Esophagus muscularis mucosa (tissue), 4 donors: ENCODE measurements around the gene CAPSL. TPM values are rescaled to one million over a fixed set of nuclear protein-coding genes. Genes with fewer than 3 reads are reported as not detected.

Source experiments
- DNase-seq: peaks from one replicate; pipeline ENCODE4 v3.0.0-alpha.2; 2017; ENCODE audit errors: extremely low spot score
- H3K27ac ChIP-seq, 4 donors: fragments of 200-600 bp; sonication (generic); replicated peaks in 1 of 4; 1 replicate in 3 of 4; 2 replicates in 1 of 4; pipeline ENCODE4 v1.5.1; 2016 to 2019; ENCODE audit warnings: mild to moderate bottlenecking in 1 of 4
- H3K27me3 ChIP-seq, 4 donors: fragments of 200-600 bp; sonication (generic); one replicate each; pipeline versions ENCODE4 v1.5.1 to v1.6.0; 2016 to 2019
- H3K36me3 ChIP-seq, 4 donors: fragments of 200-600 bp; sonication (generic); one replicate each; pipeline ENCODE4 v1.5.1; 2016 to 2019
- H3K4me1 ChIP-seq, 4 donors: fragments of 200-600 bp; sonication (generic); one replicate each; pipeline ENCODE4 v1.5.1; 2016 to 2019
- H3K4me3 ChIP-seq, 4 donors: fragments of 200-600 bp; sonication (generic); 1 replicate in 2 of 4; 2 replicates in 2 of 4; pipeline ENCODE4 v1.5.1; 2016 to 2019; ENCODE audit warnings: mild to moderate bottlenecking in 4 of 4, moderate library complexity in 1 of 4
- H3K9me3 ChIP-seq, 4 donors: fragments of 200-600 bp; sonication (generic); 1 replicate in 3 of 4; 2 replicates in 1 of 4; pipeline ENCODE4 v1.5.1; 2016 to 2019
- EP300 ChIP-seq: sonication (generic); formaldehyde crosslinking; IDR thresholded peaks from one replicate; pipeline ENCODE4 v1.6.1; 2017; ENCODE audit warnings: antibody characterized with exemption
- POLR2A ChIP-seq: fragments of 450-650 bp; IDR thresholded peaks from one replicate; pipeline ENCODE4 v1.6.1; 2017; ENCODE audit warnings: antibody characterized with exemption, moderate library complexity, mild to moderate bottlenecking, low read depth
- POLR2AphosphoS5 ChIP-seq, 2 donors: sonication (generic); formaldehyde crosslinking; IDR thresholded peaks; one replicate each; pipeline ENCODE4 v1.6.1; 2017; ENCODE audit warnings: antibody characterized with exemption in 2 of 2
- WGBS: methylation state at CpG from one replicate; pipeline ENCODE4 v1.1.5; 2018; 5-methylcytosine and 5-hydroxymethylcytosine counted together
- intact Hi-C: fragments of 100-400 bp; cut with DNase I; formaldehyde crosslinking; loops from one replicate; pipeline ENCODE4 v1.15.1; 2023
- total RNA-seq, 4 donors: library from RNA; depleted of rRNA; stranded (reverse); fragments of >200 nt; gene quantifications; one replicate each; pipeline versions ENCODE4 v1.1.0 to v1.2.1, GENCODE V29; 2016
- TF ChIP-seq, protein P1 (sequence below), 3 experiments: fragments of 200-600 bp in 2 of 3; fragments of 450-650 bp in 1 of 3; sonication (generic) in 2 of 3; IDR thresholded peaks; one replicate each; pipeline ENCODE4 v1.5.1; 2017 to 2019; ENCODE audit warnings: antibody characterized with exemption in 3 of 3, mild to moderate bottlenecking in 2 of 3, moderate library complexity in 1 of 3

Gene CAPSL
- total RNA-seq, 4 donors from 2014 or later = not detected

DNA sequence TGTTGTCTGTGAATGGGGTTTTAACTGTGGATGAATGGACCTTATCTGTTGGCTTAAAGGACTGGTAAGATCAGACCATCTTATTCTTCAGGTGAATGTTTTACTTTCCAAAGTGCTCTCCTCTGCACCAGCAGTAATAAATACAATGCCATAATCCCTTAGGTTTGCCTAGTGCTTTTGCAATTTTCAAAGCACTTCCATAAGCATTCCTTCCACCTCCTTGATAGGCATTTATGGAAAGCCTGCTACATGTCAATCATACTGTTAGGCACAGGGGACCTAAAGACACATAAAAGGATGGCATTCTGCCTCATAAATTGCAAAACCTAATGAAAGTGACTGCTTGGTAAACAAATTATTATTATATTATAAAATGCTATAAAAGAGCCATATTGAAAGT is 60.3 kb downstream of the CAPSL start:
- H3K36me3 ChIP-seq = no peaks in the 10 kb centered on the region
- H3K9me3 ChIP-seq = no peaks in the 10 kb centered on the region
- no peak for TF ChIP-seq EP300
- TF ChIP-seq, protein P1, sequence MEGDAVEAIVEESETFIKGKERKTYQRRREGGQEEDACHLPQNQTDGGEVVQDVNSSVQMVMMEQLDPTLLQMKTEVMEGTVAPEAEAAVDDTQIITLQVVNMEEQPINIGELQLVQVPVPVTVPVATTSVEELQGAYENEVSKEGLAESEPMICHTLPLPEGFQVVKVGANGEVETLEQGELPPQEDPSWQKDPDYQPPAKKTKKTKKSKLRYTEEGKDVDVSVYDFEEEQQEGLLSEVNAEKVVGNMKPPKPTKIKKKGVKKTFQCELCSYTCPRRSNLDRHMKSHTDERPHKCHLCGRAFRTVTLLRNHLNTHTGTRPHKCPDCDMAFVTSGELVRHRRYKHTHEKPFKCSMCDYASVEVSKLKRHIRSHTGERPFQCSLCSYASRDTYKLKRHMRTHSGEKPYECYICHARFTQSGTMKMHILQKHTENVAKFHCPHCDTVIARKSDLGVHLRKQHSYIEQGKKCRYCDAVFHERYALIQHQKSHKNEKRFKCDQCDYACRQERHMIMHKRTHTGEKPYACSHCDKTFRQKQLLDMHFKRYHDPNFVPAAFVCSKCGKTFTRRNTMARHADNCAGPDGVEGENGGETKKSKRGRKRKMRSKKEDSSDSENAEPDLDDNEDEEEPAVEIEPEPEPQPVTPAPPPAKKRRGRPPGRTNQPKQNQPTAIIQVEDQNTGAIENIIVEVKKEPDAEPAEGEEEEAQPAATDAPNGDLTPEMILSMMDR (IDR thresholded peaks at IDR 0.05) = no peak
- no peak for TF ChIP-seq POLR2A
- no peak for TF ChIP-seq POLR2AphosphoS5 (IDR thresholded peaks at IDR 0.05)
- intact Hi-C loops = no loop called here
- DNase-seq = no peak
- H3K27me3 ChIP-seq = no peaks in the 10 kb centered on the region
- no peak overlapping the region for H3K4me3 ChIP-seq
- H3K4me1 ChIP-seq = no peaks in the 10 kb centered on the region
- no peak overlapping the region for H3K27ac ChIP-seq

DNA sequence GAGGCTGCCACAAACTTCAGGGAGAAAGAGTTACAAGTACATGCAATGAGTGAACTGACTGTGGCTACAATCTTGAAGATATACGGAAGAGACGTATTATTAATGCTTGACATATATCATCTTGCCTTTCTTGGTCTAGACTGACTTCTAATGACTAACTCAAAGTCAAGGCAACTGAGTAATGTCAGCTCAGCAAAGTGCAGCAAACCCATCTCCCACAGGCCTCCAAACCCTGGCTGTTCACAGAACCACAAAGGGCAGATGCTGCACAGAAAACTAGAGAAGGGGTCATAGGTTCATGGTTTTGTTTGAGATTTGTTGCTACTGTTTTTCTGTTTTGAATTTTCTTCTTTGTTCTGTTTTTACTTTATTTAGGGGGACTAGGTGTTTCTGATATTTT is 60.8 kb downstream of the CAPSL start:
- intact Hi-C loops = no loop called here
- H3K27ac ChIP-seq = no peak overlapping the region
- H3K36me3 ChIP-seq = no peaks in the 10 kb centered on the region
- no peak for TF ChIP-seq POLR2AphosphoS5 (IDR thresholded peaks at IDR 0.05)
- H3K27me3 ChIP-seq = no peaks in the 10 kb centered on the region
- no peaks in the 10 kb centered on the region for H3K4me1 ChIP-seq
- no peak overlapping the region for H3K4me3 ChIP-seq
- H3K9me3 ChIP-seq = no peaks in the 10 kb centered on the region
- no peak for DNase-seq
- 66% methylated on average over 2 of the region's 2 CpGs for WGBS

DNA sequence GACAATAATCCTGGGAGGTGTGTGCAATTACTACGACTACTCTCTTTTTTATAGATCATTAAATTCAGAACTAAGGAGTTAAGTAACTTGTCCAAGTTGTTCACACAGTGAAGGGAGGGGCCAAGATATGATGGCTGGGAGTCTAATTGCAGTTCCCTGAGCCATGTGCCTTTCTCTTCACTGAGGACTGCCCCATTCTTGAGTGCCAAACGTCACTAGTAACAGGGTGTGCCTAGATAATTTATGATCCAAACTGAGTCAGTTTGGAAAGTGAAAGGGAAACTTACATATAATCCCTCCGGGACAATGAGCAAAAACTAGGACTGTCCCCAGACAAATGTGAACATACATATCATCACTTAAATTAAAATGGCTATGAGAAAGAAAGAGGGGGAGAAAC is 61.5 kb downstream of the CAPSL start:
- Histone ChIP-seq H3K36me3 (no peaks in the 10 kb centered on the region), H3K4me1 (no peaks in the 10 kb centered on the region), H3K27ac (no peak overlapping the region), H3K27me3 (no peaks in the 10 kb centered on the region), H3K9me3 (no peaks in the 10 kb centered on the region), H3K4me3 (no peak overlapping the region)
- intact Hi-C loops = no loop called here
- no peak for DNase-seq
- 57% methylated on average over 3 of the region's 3 CpGs for WGBS
- TF ChIP-seq EP300 (no peak), POLR2AphosphoS5 (IDR thresholded peaks at IDR 0.05) (no peak), POLR2A (no peak)
- TF ChIP-seq, protein P1 (IDR thresholded peaks at IDR 0.05) = no peak

DNA sequence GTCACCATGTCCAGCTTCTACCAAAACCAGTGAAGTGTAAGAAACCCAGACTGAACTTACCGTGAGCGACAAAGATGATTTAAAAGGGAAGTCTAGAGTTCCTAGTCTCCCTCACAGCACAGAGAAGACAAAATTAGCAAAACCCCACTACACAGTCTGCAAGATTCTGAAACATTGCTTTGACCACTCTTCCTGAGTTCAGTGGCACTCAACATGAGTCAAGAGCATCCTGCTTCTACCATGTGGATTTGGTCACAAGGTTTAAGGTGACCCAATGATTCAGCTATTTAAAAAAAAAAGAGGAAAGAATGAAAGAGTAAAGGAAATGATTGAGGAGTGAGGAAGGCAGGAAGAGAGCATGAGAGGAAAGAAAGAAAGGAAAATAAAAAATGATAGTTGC is 62.0 kb downstream of the CAPSL start:
- intact Hi-C loops = no loop called here
- no peaks in the 10 kb centered on the region for H3K9me3 ChIP-seq
- WGBS = 95% methylated on average over 2 of the region's 2 CpGs
- no peaks in the 10 kb centered on the region for H3K27me3 ChIP-seq
- no peaks in the 10 kb centered on the region for H3K4me1 ChIP-seq
- DNase-seq = no peak
- H3K4me3 ChIP-seq = no peak overlapping the region
- no peak for TF ChIP-seq POLR2A
- no peaks in the 10 kb centered on the region for H3K36me3 ChIP-seq
- no peak overlapping the region for H3K27ac ChIP-seq

DNA sequence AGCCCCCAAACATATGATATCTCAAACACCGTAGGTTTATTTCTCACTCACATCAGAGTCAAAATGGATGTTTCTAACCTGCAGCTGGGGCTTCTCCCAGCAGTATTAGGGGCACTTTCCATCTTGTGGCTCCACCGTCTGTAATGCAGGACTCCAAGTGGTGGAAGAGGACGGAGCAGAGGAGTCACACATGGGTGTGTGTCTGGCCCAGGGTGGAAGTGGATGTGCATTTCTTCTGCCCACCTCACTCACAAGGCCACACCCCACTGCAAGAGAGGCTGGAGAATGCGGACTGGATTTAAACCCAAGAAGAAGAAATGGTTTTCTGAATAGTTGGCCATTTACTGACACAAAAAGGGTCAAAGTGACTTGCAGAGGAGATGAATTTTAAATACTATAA is 67.8 kb downstream of the CAPSL start:
- intact Hi-C loops = no loop called here
- Histone ChIP-seq H3K9me3 (no peaks in the 10 kb centered on the region), H3K36me3 (no peaks in the 10 kb centered on the region), H3K27me3 (no peaks in the 10 kb centered on the region), H3K4me1 (no peaks in the 10 kb centered on the region), H3K27ac (no peak overlapping the region), H3K4me3 (no peak overlapping the region)
- DNase-seq = peak; percentile 14
- WGBS = 80% methylated on average over 4 of the region's 4 CpGs
- TF ChIP-seq, protein P1 (IDR thresholded peaks at IDR 0.05) = no peak
- TF ChIP-seq EP300 = no peak
- no peak for TF ChIP-seq POLR2A
- TF ChIP-seq POLR2AphosphoS5 (IDR thresholded peaks at IDR 0.05) = no peak

DNA sequence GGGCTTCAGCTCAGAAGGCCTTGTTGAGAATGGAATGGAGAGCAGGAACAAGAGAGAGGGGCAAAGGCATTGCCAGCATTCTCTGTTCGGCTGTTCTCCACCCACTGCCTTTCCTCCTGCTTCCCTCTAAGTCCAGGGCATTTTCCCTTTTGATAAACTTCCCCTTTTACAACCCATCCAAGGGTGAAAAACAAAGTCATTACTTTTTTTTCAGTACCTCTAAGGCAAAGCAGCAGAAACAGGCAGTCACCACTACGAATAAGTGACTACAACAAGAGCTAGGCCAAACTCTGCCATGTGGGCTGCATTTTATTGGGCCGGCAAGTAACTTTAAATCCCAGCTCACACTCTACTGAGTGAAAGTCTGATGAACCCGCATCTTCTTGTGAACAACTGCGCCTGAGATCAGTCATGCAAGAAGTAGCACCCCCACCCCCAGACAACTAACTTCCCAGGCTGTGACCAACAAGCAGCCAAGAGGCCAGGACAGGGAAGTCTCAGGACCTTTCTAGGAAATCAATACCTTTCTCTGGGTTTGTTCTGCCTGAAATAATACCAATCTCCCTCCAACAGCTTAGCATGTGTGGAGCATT is 68.6 kb downstream of the CAPSL start:
- intact Hi-C loops = no loop called here
- no peak for DNase-seq
- Histone ChIP-seq H3K36me3 (no peaks in the 10 kb centered on the region), H3K27me3 (no peaks in the 10 kb centered on the region), H3K27ac (no peak overlapping the region), H3K4me1 (no peaks in the 10 kb centered on the region), H3K4me3 (no peak overlapping the region), H3K9me3 (no peaks in the 10 kb centered on the region)
- TF ChIP-seq POLR2AphosphoS5 (IDR thresholded peaks at IDR 0.05) (no peak), EP300 (no peak), POLR2A (no peak)
- TF ChIP-seq, protein P1 (IDR thresholded peaks at IDR 0.05) = no peak
- 82% methylated on average over 5 of the region's 5 CpGs for WGBS
